Mesenchymal stem cell (in vitro differentiated cells and primary cell): ENCODE data around the gene GRM5.

Experiments
- DNase-seq: peaks from one replicate; pipeline ENCODE4 v3.0.0-alpha.2; 2013
- H2AFZ ChIP-seq: one replicate; pipeline ENCODE4 v1.6.1; 2013; ENCODE audit warnings: low read depth, mild to moderate bottlenecking, control low read depth, inconsistent platforms, low read length, moderate library complexity
- H2AK5ac ChIP-seq: 2 replicates; pipeline ENCODE4 v1.6.1; 2013; ENCODE audit warnings: low read length, moderate library complexity, mild to moderate bottlenecking, inconsistent platforms; ENCODE audit not compliant: severe bottlenecking
- H2BK120ac ChIP-seq: one replicate; pipeline ENCODE4 v1.6.1; 2013; ENCODE audit warnings: low read depth, mild to moderate bottlenecking, inconsistent platforms, low read length, moderate library complexity
- H2BK12ac ChIP-seq, 2 experiments: one replicate each; pipeline ENCODE4 v1.6.1; 2013; ENCODE audit warnings: inconsistent platforms in 2 of 2, low read length in 2 of 2, mild to moderate bottlenecking in 2 of 2, moderate library complexity in 2 of 2, control low read depth in 1 of 2
- H2BK15ac ChIP-seq: one replicate; pipeline ENCODE4 v1.6.1; 2013; ENCODE audit warnings: mild to moderate bottlenecking, low read depth, inconsistent platforms; ENCODE audit not compliant: poor library complexity, severe bottlenecking
- H2BK5ac ChIP-seq: 2 replicates; pipeline ENCODE4 v1.6.1; 2013; ENCODE audit warnings: low read depth, mild to moderate bottlenecking, low read length, control low read depth, inconsistent platforms; ENCODE audit not compliant: poor library complexity, severe bottlenecking
- H3K14ac ChIP-seq, 2 experiments: one replicate each; pipeline ENCODE4 v1.6.1; 2013; ENCODE audit warnings: inconsistent platforms in 2 of 2, low read length in 2 of 2, control low read depth in 1 of 2, mild to moderate bottlenecking in 1 of 2, moderate library complexity in 1 of 2
- H3K18ac ChIP-seq, 2 experiments: one replicate each; pipeline ENCODE4 v1.6.1; 2013; ENCODE audit warnings: inconsistent platforms in 2 of 2, low read length in 2 of 2, control low read depth in 1 of 2, low read depth in 1 of 2, mild to moderate bottlenecking in 1 of 2
- H3K23ac ChIP-seq, 2 experiments: one replicate each; pipeline ENCODE4 v1.6.1; 2013; ENCODE audit warnings: inconsistent platforms in 2 of 2, low read length in 2 of 2, mild to moderate bottlenecking in 2 of 2, moderate library complexity in 2 of 2, control low read depth in 1 of 2
- H3K27ac ChIP-seq: 2 replicates; pipeline ENCODE4 v1.5.1; 2013; ENCODE audit warnings: mild to moderate bottlenecking, moderate library complexity, low read length, control low read depth, inconsistent platforms; ENCODE audit not compliant: poor library complexity, severe bottlenecking
- H3K27me3 ChIP-seq, 2 experiments: 2 replicates each; pipeline versions ENCODE4 v1.6.1 to v1.7.0; 2013; ENCODE audit warnings: low read length in 2 of 2, mild to moderate bottlenecking in 2 of 2, moderate library complexity in 2 of 2, control low read depth in 1 of 2, inconsistent platforms in 1 of 2; ENCODE audit not compliant: control insufficient read depth in 1 of 2, insufficient read depth in 1 of 2
- H3K36me3 ChIP-seq, 2 experiments: 2 replicates each; pipeline versions ENCODE4 v1.6.1 to v1.7.0; 2013; ENCODE audit warnings: low read length in 2 of 2, control low read depth in 1 of 2, inconsistent platforms in 1 of 2, low read depth in 1 of 2, mild to moderate bottlenecking in 1 of 2; ENCODE audit not compliant: insufficient read depth in 2 of 2, control insufficient read depth in 1 of 2
- H3K4ac ChIP-seq, 2 experiments: one replicate each; pipeline ENCODE4 v1.6.1; 2013; ENCODE audit warnings: inconsistent platforms in 2 of 2, low read length in 2 of 2, mild to moderate bottlenecking in 2 of 2, moderate library complexity in 2 of 2, control low read depth in 1 of 2, low read depth in 1 of 2
- H3K4me1 ChIP-seq: 2 replicates; pipeline ENCODE4 v1.6.1; 2013; ENCODE audit warnings: low read depth, low read length, control low read depth; ENCODE audit not compliant: control insufficient read depth, insufficient read depth
- H3K4me2 ChIP-seq: 2 replicates; pipeline ENCODE4 v1.6.1; 2013; ENCODE audit warnings: low read length, mild to moderate bottlenecking, inconsistent platforms; ENCODE audit not compliant: poor library complexity, severe bottlenecking
- H3K4me3 ChIP-seq, 2 experiments: 2 replicates each; pipeline versions ENCODE4 v1.5.1 to v1.7.0; 2013; ENCODE audit warnings: low read length in 2 of 2, mild to moderate bottlenecking in 2 of 2, control low read depth in 1 of 2, low read depth in 1 of 2; ENCODE audit not compliant: insufficient read depth in 1 of 2
- H3K79me1 ChIP-seq: replicated peaks from 2 replicates; pipeline ENCODE4 v1.6.1; 2013; ENCODE audit warnings: mild to moderate bottlenecking, control low read depth, low read length, inconsistent platforms; ENCODE audit not compliant: poor library complexity, severe bottlenecking
- H3K9ac ChIP-seq: 2 replicates; pipeline ENCODE4 v1.7.0; 2013; ENCODE audit warnings: mild to moderate bottlenecking, low read length, moderate library complexity
- H3K9me3 ChIP-seq: 2 replicates; pipeline ENCODE4 v1.7.0; 2013; ENCODE audit warnings: mild to moderate bottlenecking, low read length; ENCODE audit not compliant: control insufficient read depth
- H4K8ac ChIP-seq: one replicate; pipeline ENCODE4 v1.6.1; 2013; ENCODE audit warnings: inconsistent platforms, mild to moderate bottlenecking, low read length, moderate library complexity
- H4K91ac ChIP-seq: one replicate; pipeline ENCODE4 v1.6.1; 2013; ENCODE audit warnings: mild to moderate bottlenecking, low read length, inconsistent platforms
- WGBS: methylation state at CpG from one replicate; pipeline ENCODE4 v1.1.7; 2013; ENCODE audit warnings: mixed read lengths; 5-methylcytosine and 5-hydroxymethylcytosine counted together

The GRM5 gene

DNA sequence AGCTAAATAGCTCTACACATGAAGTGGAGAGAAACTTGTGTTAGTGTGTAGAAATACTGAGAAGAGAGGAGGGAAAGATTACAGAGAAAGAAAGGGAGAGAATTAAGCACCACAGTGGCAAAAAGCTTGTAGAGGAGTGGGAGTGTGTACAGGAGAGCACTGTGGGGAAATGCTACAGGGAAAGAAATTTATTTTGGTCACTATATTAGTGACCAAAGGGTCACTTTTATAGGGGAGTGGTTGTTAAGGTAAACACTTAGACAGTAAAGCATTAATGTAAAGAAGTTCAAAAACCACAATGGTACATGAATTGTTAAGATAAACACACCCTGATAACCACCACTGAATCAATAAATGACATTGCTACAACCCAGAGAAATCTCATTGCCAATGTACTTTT is 421.1 kb downstream of the GRM5 start:
- Histone ChIP-seq H3K4ac (no peak overlapping the region), H3K14ac (no peak overlapping the region), H4K91ac (no peak overlapping the region), H2AK5ac (no peak overlapping the region), H3K9me3 (no peaks in the 10 kb centered on the region), H2AFZ (no peak overlapping the region), H2BK120ac (no peak overlapping the region), H3K18ac (no peak overlapping the region), H2BK15ac (no peak overlapping the region), H2BK12ac (no peak overlapping the region), H3K23ac (no peak overlapping the region), H3K4me3 (no peak overlapping the region), H3K79me1 (no peaks in the 10 kb centered on the region), H4K8ac (no peak overlapping the region), H3K4me1 (no peaks in the 10 kb centered on the region), H2BK5ac (no peak overlapping the region), H3K27me3 (no peaks in the 10 kb centered on the region), H3K9ac (no peak overlapping the region), H3K4me2 (no peak overlapping the region), H3K36me3 (no peaks in the 10 kb centered on the region), H3K27ac (no peak overlapping the region)
- DNase-seq, result no peak

DNA sequence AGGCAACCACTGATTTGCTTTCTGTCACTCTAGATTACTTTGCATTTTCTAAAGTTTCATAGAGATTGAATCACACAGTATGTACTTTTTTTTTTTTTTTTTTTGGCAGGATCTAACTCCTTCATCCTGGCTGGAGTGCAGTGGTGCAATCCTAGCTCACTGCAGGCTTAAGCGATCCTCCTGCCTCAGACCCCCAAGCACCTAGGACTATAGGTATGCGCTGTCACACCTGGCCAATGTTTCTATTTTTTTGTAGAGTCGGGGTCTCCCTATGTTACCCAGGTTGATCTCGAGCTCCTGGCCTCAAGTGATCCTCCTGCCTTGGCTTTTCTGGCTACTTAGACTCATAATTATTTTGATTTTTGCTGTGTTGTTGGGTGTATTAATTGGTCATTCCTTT is 433.6 kb downstream of the GRM5 start:
- H4K91ac ChIP-seq, result no peak overlapping the region
- no peak overlapping the region for H2BK5ac ChIP-seq
- no peak overlapping the region for H3K14ac ChIP-seq
- H3K23ac ChIP-seq, result no peak overlapping the region
- no peak overlapping the region for H3K18ac ChIP-seq
- no peaks in the 10 kb centered on the region for H3K27me3 ChIP-seq
- H3K79me1 ChIP-seq, result no peaks in the 10 kb centered on the region
- H4K8ac ChIP-seq, result no peak overlapping the region
- H3K4me1 ChIP-seq, result no peaks in the 10 kb centered on the region
- H2AFZ ChIP-seq, result no peak overlapping the region
- no peak overlapping the region for H2AK5ac ChIP-seq
- no peaks in the 10 kb centered on the region for H3K36me3 ChIP-seq
- no peak overlapping the region for H2BK15ac ChIP-seq
- no peaks in the 10 kb centered on the region for H3K9me3 ChIP-seq
- H3K4ac ChIP-seq, result no peak overlapping the region
- no peak overlapping the region for H3K27ac ChIP-seq
- WGBS, result 56% methylated on average over 4 of the region's 4 CpGs
- no peak overlapping the region for H2BK120ac ChIP-seq
- H3K4me2 ChIP-seq, result no peak overlapping the region
- no peak overlapping the region for H3K9ac ChIP-seq
- H3K4me3 ChIP-seq, result no peak overlapping the region
- DNase-seq, result no peak
- no peak overlapping the region for H2BK12ac ChIP-seq

DNA sequence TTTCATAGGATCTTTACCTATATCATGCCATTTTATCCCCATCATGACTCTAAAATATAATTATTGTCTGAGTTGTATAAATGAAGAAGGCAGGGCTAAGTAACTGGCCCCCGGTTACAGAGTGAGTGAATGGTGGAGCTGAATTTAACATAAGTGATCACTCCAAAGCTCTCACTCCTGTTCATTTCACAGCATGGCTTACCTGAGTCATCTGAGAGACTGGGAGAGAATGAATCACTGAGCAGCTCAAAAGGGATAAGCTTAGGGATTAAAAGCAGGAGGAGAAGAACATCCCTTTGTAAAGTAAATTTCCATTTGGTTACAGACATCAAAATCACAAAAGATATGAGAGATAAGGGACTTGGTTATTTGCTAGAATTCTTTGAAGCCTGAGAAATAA is 434.3 kb downstream of the GRM5 start:
- no peak overlapping the region for H4K91ac ChIP-seq
- H2BK15ac ChIP-seq, result no peak overlapping the region
- H3K9ac ChIP-seq, result no peak overlapping the region
- H3K4ac ChIP-seq, result no peak overlapping the region
- no peak overlapping the region for H2BK12ac ChIP-seq
- H3K4me2 ChIP-seq, result no peak overlapping the region
- no peak overlapping the region for H2AK5ac ChIP-seq
- H2BK120ac ChIP-seq, result no peak overlapping the region
- no peaks in the 10 kb centered on the region for H3K4me1 ChIP-seq
- no peaks in the 10 kb centered on the region for H3K79me1 ChIP-seq
- no peak overlapping the region for H3K18ac ChIP-seq
- H3K9me3 ChIP-seq, result no peaks in the 10 kb centered on the region
- no peak overlapping the region for H3K14ac ChIP-seq
- WGBS, result 75% methylated on average over 1 of the region's 1 CpG
- no peak overlapping the region for H4K8ac ChIP-seq
- no peak overlapping the region for H2BK5ac ChIP-seq
- no peak overlapping the region for H3K4me3 ChIP-seq
- no peak overlapping the region for H3K23ac ChIP-seq
- no peaks in the 10 kb centered on the region for H3K36me3 ChIP-seq
- no peak for DNase-seq
- H3K27me3 ChIP-seq, result no peaks in the 10 kb centered on the region
- H2AFZ ChIP-seq, result no peak overlapping the region
- no peak overlapping the region for H3K27ac ChIP-seq

- Histone ChIP-seq H3K18ac (no peak overlapping the region), H3K4me3 (no peak overlapping the region), H3K27me3 (no peaks in the 10 kb centered on the region), H2AFZ (no peak overlapping the region), H3K79me1 (no peaks in the 10 kb centered on the region), H4K8ac (no peak overlapping the region), H2AK5ac (no peak overlapping the region), H3K14ac (no peak overlapping the region), H3K9me3 (no peaks in the 10 kb centered on the region), H3K4me2 (no peak overlapping the region), H3K27ac (no peak overlapping the region), H3K36me3 (no peaks in the 10 kb centered on the region), H3K9ac (no peak overlapping the region), H2BK12ac (no peak overlapping the region), H2BK5ac (no peak overlapping the region), H4K91ac (no peak overlapping the region), H2BK15ac (no peak overlapping the region), H2BK120ac (no peak overlapping the region), H3K4ac (no peak overlapping the region), H3K23ac (no peak overlapping the region), H3K4me1 (no peaks in the 10 kb centered on the region)
- 80% methylated on average over 2 of the region's 2 CpGs for WGBS
- DNase-seq, result no peak
Measured at GRCh38 chr11:88629496-88629895, 436.3 kb downstream of the GRM5 start.
